HFF-Myc (cell line): Measurements from ENCODE around the gene VSTM2B.
"Not testable (repeated sequence)": the region's sequence is repeated elsewhere in the genome, so short reads cannot be mapped to it uniquely, and the experiment has no call there.

Source experiments
- DNase-seq: peaks from one replicate; pipeline ENCODE4 v3.0.0-alpha.2; 2011; ENCODE audit warnings: low read depth; ENCODE audit errors: extremely low read depth
- H3K4me3 ChIP-seq: replicated peaks from 2 replicates; pipeline ENCODE4 v1.5.1; 2011; ENCODE audit warnings: low read depth, mild to moderate bottlenecking, control low read depth, low read length
- CTCF ChIP-seq: IDR thresholded peaks from 2 replicates; pipeline ENCODE4 v1.5.1; 2012; ENCODE audit warnings: mild to moderate bottlenecking, low read depth, low read length, control low read depth; ENCODE audit errors: missing control alignments

Gene VSTM2B

GRCh38 chr19:29482855-29483640 lies 42.7 kb upstream of the VSTM2B start:
- no peak for TF ChIP-seq CTCF
- no peak overlapping the region for H3K4me3 ChIP-seq
- no peak for DNase-seq

GRCh38 chr19:29483641-29483920 lies 42.2 kb upstream of the VSTM2B start:
- no peak for DNase-seq
- no peak for TF ChIP-seq CTCF
- H3K4me3 ChIP-seq: no peak overlapping the region

- H3K4me3 ChIP-seq: no peak overlapping the region
These were observed 41.7 kb upstream of the VSTM2B start for GRCh38 chr19:29483944-29484581.

GRCh38 chr19:29484876-29485275 lies 40.9 kb upstream of the VSTM2B start:
- TF ChIP-seq CTCF: no peak
- H3K4me3 ChIP-seq: no peak overlapping the region
- DNase-seq: no peak

More at GRCh38 chr19:29483944-29484581, 41.7 kb upstream of the VSTM2B start:
- no peak for DNase-seq
- no peak for TF ChIP-seq CTCF

- TF ChIP-seq CTCF: no peak
- no peak for DNase-seq
- no peak overlapping the region for H3K4me3 ChIP-seq
These were observed 40.5 kb upstream of the VSTM2B start for GRCh38 chr19:29485293-29485692.

GRCh38 chr19:29486961-29487360 lies 38.8 kb upstream of the VSTM2B start:
- not testable (repeated sequence) for DNase-seq, H3K4me3 ChIP-seq

GRCh38 chr19:29487432-29487831 lies 38.4 kb upstream of the VSTM2B start:
- DNase-seq: no peak
- no peak overlapping the region for H3K4me3 ChIP-seq

More at GRCh38 chr19:29487432-29487831, 38.4 kb upstream of the VSTM2B start:
- no peak for TF ChIP-seq CTCF
